ENCODE results near the gene PAPOLA.
"Not testable (repeated sequence)": the region's sequence is repeated elsewhere in the genome, so short reads cannot be mapped to it uniquely, and the experiment has no call there.

The PAPOLA gene

GRCh38 chr14:96501740-96502620, at the start of gene PAPOLA:
TSS of gene PAPOLA (plus strand) at chr14:96502382. CDS start at chr14:96502593, 211 bp downstream.
- peak; percentile 92 for DNase-seq

- DNase-seq, result no peak
Measured at GRCh38 chr14:96452684-96453083, 49.5 kb upstream of the PAPOLA start.

- DNase-seq, result no peak
Measured at GRCh38 chr14:96455588-96455987, 46.6 kb upstream of the PAPOLA start.

- DNase-seq, result no peak
Measured at GRCh38 chr14:96459851-96460250, 42.3 kb upstream of the PAPOLA start.

- DNase-seq, result no peak
Measured at GRCh38 chr14:96461950-96462798, 40.0 kb upstream of the PAPOLA start.

- DNase-seq, result no peak
Measured at GRCh38 chr14:96464136-96464535, 38.0 kb upstream of the PAPOLA start.

GRCh38 chr14:96466918-96467317, 35.3 kb upstream of the PAPOLA start:
- no peak for DNase-seq

- no peak for DNase-seq
Measured at GRCh38 chr14:96470331-96470730, 31.9 kb upstream of the PAPOLA start.

- not testable (repeated sequence) for DNase-seq
Measured at GRCh38 chr14:96470967-96471366, 31.2 kb upstream of the PAPOLA start.

GRCh38 chr14:96478119-96478518, 24.1 kb upstream of the PAPOLA start:
- no peak for DNase-seq

- DNase-seq, result peak; percentile 85
Measured at GRCh38 chr14:96479435-96480146, 22.6 kb upstream of the PAPOLA start.

- no peak for DNase-seq
Measured at GRCh38 chr14:96481731-96482314, 20.4 kb upstream of the PAPOLA start.

- no peak for DNase-seq
Measured at GRCh38 chr14:96482986-96483385, 19.2 kb upstream of the PAPOLA start.

GRCh38 chr14:96484399-96484798, 17.8 kb upstream of the PAPOLA start:
- no peak for DNase-seq

GRCh38 chr14:96486705-96487104, 15.5 kb upstream of the PAPOLA start:
- DNase-seq, result no peak

GRCh38 chr14:96489327-96489726, 12.9 kb upstream of the PAPOLA start:
- no peak for DNase-seq

- no peak for DNase-seq
Measured at GRCh38 chr14:96493178-96493577, 9.0 kb upstream of the PAPOLA start.

- no peak for DNase-seq
Measured at GRCh38 chr14:96494331-96494730, 7.9 kb upstream of the PAPOLA start.

- no peak for DNase-seq
Measured at GRCh38 chr14:96497087-96497486, 5.1 kb upstream of the PAPOLA start.

- no peak for DNase-seq
Measured at GRCh38 chr14:96497586-96497985, 4.6 kb upstream of the PAPOLA start.

GRCh38 chr14:96501217-96501739, 904 bp upstream of the PAPOLA start:
- DNase-seq, result peak; percentile 45

GRCh38 chr14:96502621-96503305, 581 bp downstream of the PAPOLA start:
- peak; percentile 35 for DNase-seq

Data from NCI-H510A treated with DMSO at 0.1 percent for 48 hours (cell line).